Body of pancreas (tissue), 4 donors: ENCODE results near the gene TUBG2. TPM values are rescaled to one million over a fixed set of nuclear protein-coding genes. Genes with fewer than 3 reads are reported as not detected.
"Not testable (repeated sequence)": the region's sequence is repeated elsewhere in the genome, so short reads cannot be mapped to it uniquely, and the experiment has no call there.

Source experiments
- ATAC-seq: fragments of 150-250 bp; one replicate; pipeline ENCODE4 v1.9.1; 2016
- DNase-seq, 4 donors: peaks; one replicate each; pipeline ENCODE4 v3.0.0-alpha.2; 2019
- H3K27ac ChIP-seq, 4 donors: fragments of 200-600 bp; sonication (generic); 1 replicate in 3 of 4; 2 replicates in 1 of 4; pipeline versions ENCODE4 v1.5.1 to v1.6.1; 2016 to 2019; ENCODE audit warnings: mild to moderate bottlenecking in 1 of 4, mixed read lengths in 1 of 4, moderate library complexity in 1 of 4
- H3K27me3 ChIP-seq, 2 donors: fragments of 200-600 bp; sonication (generic); one replicate each; pipeline ENCODE4 v1.6.0; 2016; ENCODE audit warnings: mild to moderate bottlenecking in 1 of 2
- H3K36me3 ChIP-seq, 2 donors: fragments of 200-600 bp; sonication (generic); replicated peaks in 1 of 2; 2 replicates each; pipeline ENCODE4 v1.5.1; 2016; ENCODE audit warnings: low read depth in 2 of 2; ENCODE audit not compliant: insufficient read depth in 1 of 2
- H3K4me1 ChIP-seq: fragments of 200-600 bp; sonication (generic); one replicate; pipeline ENCODE4 v1.6.0; 2016
- H3K4me3 ChIP-seq, 2 donors: fragments of 200-600 bp; sonication (generic); 1 replicate in 1 of 2; 2 replicates in 1 of 2; pipeline ENCODE4 v1.5.1; 2016 to 2019
- H3K9me3 ChIP-seq, 3 donors: fragments of 200-600 bp; sonication (generic); 1 replicate in 2 of 3; 2 replicates in 1 of 3; pipeline ENCODE4 v1.5.1; 2016
- CTCF ChIP-seq, 7 experiments: fragments of 450-650 bp in 4 of 7; fragments of 200-600 bp in 3 of 7; sonication (generic) in 3 of 7; IDR thresholded peaks; one replicate each; pipeline ENCODE4 v1.5.1; 2016 to 2019; ENCODE audit warnings: antibody characterized with exemption in 7 of 7
- POLR2A ChIP-seq, 3 donors: fragments of 450-650 bp; IDR thresholded peaks; one replicate each; pipeline ENCODE4 v1.6.1; 2016; ENCODE audit warnings: antibody characterized with exemption in 3 of 3, mild to moderate bottlenecking in 2 of 3
- WGBS, 2 donors: methylation state at CpG; one replicate each; pipeline ENCODE4 v1.1.5; 2017; 5-methylcytosine and 5-hydroxymethylcytosine counted together
- intact Hi-C: fragments of 100-400 bp; cut with DNase I; formaldehyde crosslinking; loops from one replicate; pipeline ENCODE4 v1.15.1; 2023
- total RNA-seq, 2 donors: library from RNA; depleted of rRNA; stranded (reverse); fragments of >200 nt; gene quantifications; one replicate each; pipeline ENCODE4 v1.1.0, GENCODE V29; 2016

Gene TUBG2
- total RNA-seq = 10 to 100 TPM; 64.1 to 80.4 TPM

- DNase-seq (peak; percentile 89 to 92 (median 92)), ATAC-seq (peak; percentile 93)
- peak within 1 kb of the TSS; percentile 37 to 79 (median 72) for H3K27ac ChIP-seq
- peaks cover 43% of the 10 kb centered on the region for H3K4me1 ChIP-seq
- H3K36me3 ChIP-seq = no peaks in the 10 kb centered on the region
- intact Hi-C loops = no loop called here
- no peaks in the 10 kb centered on the region for H3K9me3 ChIP-seq
- 0 to 3% methylated on average over 2 to 56 of the region's 59 CpGs for whole genome bisulfite sequencing, 2 donors
- peak within 1 kb of the TSS; percentile 30 to 31 for H3K4me3 ChIP-seq
- H3K27me3 ChIP-seq = no peaks in the 10 kb centered on the region
- TF ChIP-seq CTCF (IDR thresholded peaks at IDR 0.05) (peak in 2 of 7 experiments; percentile 8 to 9), POLR2A (IDR thresholded peaks at IDR 0.05) (peak; percentile 66 to 88 (median 85))
These were observed at the start of gene TUBG2 for GRCh38 chr17:42659079-42659931. Gene TUBG2 (plus strand): TSS chr17:42659284. CDS start chr17:42659504, 220 bp downstream.

DNA sequence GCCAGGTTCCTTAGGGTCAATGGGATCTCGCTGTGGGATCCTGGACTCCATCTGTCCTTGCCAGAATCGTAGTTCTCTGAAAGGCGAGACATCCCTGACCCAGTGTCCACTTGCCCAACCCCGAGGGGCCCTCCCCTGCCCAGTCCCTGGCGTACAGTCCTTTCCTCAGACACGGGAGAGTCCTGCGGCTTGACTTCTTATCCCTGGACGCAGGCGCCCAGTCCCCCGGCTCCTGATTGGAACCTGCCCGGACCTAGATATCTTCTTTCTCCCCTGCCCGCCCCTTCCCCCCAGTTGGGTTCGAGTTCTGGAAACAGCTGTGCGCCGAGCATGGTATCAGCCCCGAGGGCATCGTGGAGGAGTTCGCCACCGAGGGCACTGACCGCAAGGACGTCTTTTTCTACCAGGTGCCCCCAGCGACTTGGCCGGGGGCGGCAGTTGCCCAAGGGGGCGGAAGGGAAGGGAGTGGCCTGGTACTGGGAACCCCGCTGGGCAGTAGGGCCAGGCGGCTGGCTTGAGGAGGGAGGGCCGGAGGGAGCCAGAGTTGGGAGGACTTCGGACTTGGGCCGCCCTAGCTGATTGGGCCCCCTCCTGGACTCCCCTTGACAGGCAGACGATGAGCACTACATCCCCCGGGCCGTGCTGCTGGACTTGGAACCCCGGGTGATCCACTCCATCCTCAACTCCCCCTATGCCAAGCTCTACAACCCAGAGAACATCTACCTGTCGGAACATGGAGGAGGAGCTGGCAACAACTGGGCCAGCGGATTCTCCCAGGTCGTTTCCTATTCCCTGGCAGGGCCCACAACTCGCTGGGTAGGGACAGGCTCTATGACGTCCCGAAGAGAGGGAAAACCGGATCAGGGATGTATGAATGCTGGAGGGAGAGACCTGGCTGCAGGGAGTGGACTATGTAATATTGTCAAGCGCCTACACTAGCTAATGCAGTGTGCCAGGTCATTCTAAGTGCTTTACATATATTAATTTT, 49.0 kb upstream of the TUBG2 start:
- not testable (repeated sequence) for H3K27me3 ChIP-seq, H3K9me3 ChIP-seq
- H3K36me3 ChIP-seq = peaks cover 22 to 23% of the 10 kb centered on the region in 2 donors
- 6 to 28% methylated on average over 5 to 37 of the region's 42 CpGs for WGBS, 2 donors
- DNase-seq (peak in 2 of 4 donors; percentile 17 to 29), ATAC-seq (peak; percentile 8)
- peaks cover 42% of the 10 kb centered on the region for H3K4me1 ChIP-seq
- peak overlapping the region; percentile 57 to 74 for H3K4me3 ChIP-seq
- H3K27ac ChIP-seq = peak overlapping the region; percentile 70 to 93 (median 86)
- intact Hi-C loops = loop anchor here (5.0 kb wide), 1 partner anchor 62 kb away; no protein-coding TSS in a partner anchor

DNA sequence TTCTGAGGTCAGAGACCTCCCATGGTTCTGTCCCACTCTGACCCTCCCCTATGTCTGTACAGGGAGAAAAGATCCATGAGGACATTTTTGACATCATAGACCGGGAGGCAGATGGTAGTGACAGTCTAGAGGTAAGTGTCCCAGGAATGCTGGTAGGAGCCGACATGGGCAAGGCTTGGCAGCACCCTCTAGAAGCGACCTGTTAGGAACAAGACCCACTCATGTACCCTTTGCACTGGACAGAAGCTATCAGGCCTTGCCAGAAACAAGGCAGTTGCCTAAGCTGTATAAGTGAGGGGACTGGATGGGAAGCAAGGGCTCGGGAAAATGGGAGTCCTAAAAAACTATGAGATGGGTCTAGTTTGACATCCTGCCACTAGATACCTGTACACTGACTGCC, 47.1 kb upstream of the TUBG2 start:
- H3K9me3 ChIP-seq = no peaks in the 10 kb centered on the region
- no peak overlapping the region for H3K4me3 ChIP-seq
- H3K36me3 ChIP-seq = peaks cover 26 to 28% of the 10 kb centered on the region in 2 donors
- peaks cover 26% of the 10 kb centered on the region for H3K4me1 ChIP-seq
- ATAC-seq (no peak), DNase-seq (peak in 1 of 4 donors; percentile 5)
- intact Hi-C loops = loop anchor here (5.0 kb wide), 1 partner anchor 60 kb away; no protein-coding TSS in a partner anchor
- WGBS, 2 donors = 92 to 96% methylated on average over 4 of the region's 4 CpGs
- no peak for TF ChIP-seq POLR2A (IDR thresholded peaks at IDR 0.05)
- TF ChIP-seq CTCF (IDR thresholded peaks at IDR 0.05) = no peak
- no peak overlapping the region for H3K27ac ChIP-seq
- no peaks in the 10 kb centered on the region for H3K27me3 ChIP-seq

DNA sequence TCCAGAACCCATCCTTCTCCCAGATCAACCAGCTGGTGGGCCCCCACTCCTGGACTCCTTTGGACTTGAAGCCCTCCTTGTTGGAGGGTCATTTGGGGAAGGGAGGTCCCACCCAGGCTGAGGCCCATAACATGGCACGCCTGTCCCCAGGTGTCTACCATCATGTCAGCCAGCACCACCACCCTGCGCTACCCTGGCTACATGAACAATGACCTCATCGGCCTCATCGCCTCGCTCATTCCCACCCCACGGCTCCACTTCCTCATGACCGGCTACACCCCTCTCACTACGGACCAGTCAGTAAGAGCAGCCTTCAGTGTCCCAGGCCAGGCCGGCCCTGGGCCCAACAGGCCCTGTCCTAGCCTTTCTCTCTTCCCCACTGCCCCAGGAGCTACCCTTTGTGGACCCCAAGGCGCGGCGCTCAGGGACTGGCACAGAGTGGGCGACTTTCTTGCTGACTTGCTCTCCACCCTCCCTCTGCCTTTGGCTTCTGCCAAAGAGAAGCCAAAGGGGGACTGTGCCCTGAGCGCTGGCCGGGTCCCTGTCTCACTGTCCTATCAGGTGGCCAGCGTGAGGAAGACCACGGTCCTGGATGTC, 45.3 kb upstream of the TUBG2 start:
- intact Hi-C loops = loop anchor here (5.0 kb wide), 1 partner anchor 59 kb away; no protein-coding TSS in a partner anchor
- Histone ChIP-seq H3K27ac (no peak overlapping the region), H3K27me3 (no peaks in the 10 kb centered on the region), H3K4me1 (peaks cover 29% of the 10 kb centered on the region), H3K4me3 (no peak overlapping the region), H3K9me3 (no peaks in the 10 kb centered on the region), H3K36me3 (peaks cover 26 to 28% of the 10 kb centered on the region in 2 donors)
- WGBS, 2 donors = 92 to 95% methylated on average over 13 to 14 of the region's 17 CpGs
- ATAC-seq (no peak), DNase-seq (no peak)
- TF ChIP-seq POLR2A (IDR thresholded peaks at IDR 0.05) (no peak), CTCF (IDR thresholded peaks at IDR 0.05) (no peak)
